Measurements from ENCODE around the gene C1orf53. TPM values are rescaled to one million over a fixed set of nuclear protein-coding genes. Genes with fewer than 3 reads are reported as not detected.
"Not testable (repeated sequence)": the region's sequence is repeated elsewhere in the genome, so short reads cannot be mapped to it uniquely, and the experiment has no call there.

The C1orf53 gene
- total and polyA plus RNA-seq, 2 donors (not counting 1 experiment from before 2014, with no cell fraction given): 0.24 TPM; not detected in 1

GRCh38 chr1:197951617-197952175, 49.3 kb downstream of the C1orf53 start:
- no peaks in the 10 kb centered on the region for H3K79me2 ChIP-seq (ENCODE audit: control insufficient read depth, insufficient read depth, low read length)
- H3K27me3 Mint-ChIP-seq: peaks cover 11% of the 10 kb centered on the region
- no peaks in the 10 kb centered on the region for H4K20me1 ChIP-seq (ENCODE audit: control insufficient read depth, insufficient read depth, low read length, poor library complexity, severe bottlenecking)
- intact Hi-C loops (cut with micrococcal nuclease): no loop called here
- no peaks in the 10 kb centered on the region for H3K9me3 Mint-ChIP-seq (ENCODE audit: insufficient read depth)
- no peak for ATAC-seq (ENCODE audit: low read depth)
- H3K27ac ChIP-seq (ENCODE audit: low read length in 2 of 2): no peak overlapping the region
- peaks cover 0 to 1% (median 0%) of the 10 kb centered on the region in 3 donors for H3K9me3 ChIP-seq (ENCODE audit: control extremely low read depth in 1 of 3, control insufficient read depth in 2 of 3, insufficient read depth in 1 of 3, low read length in 2 of 3)
- H3K4me3 Mint-ChIP-seq: no peak overlapping the region
- ChIA-PET CTCF (interaction anchor here (0.9 kb wide), 1 partner anchor 337 kb away, joined by 3 read pairs; no protein-coding TSS in a partner anchor), POLR2A (no interaction called here)
- no peak overlapping the region for H3K4me3 ChIP-seq (ENCODE audit: control extremely low read depth in 1 of 5, extremely low read depth in 1 of 5, insufficient read depth in 1 of 5, low read depth in 2 of 5, low read length in 4 of 5)
- no peak overlapping the region for H3K9ac ChIP-seq (ENCODE audit: low read length)
- no peak for TF ChIP-seq EZH2 (IDR thresholded peaks at IDR 0.05; ENCODE audit: borderline replicate concordance, insufficient read depth, low read depth, low read length, poor library complexity, severe bottlenecking)
- no peak for TF ChIP-seq CTCF (IDR thresholded peaks at IDR 0.05)
- H2AFZ ChIP-seq (ENCODE audit: insufficient read depth, low read depth, low read length, poor library complexity, severe bottlenecking): no peak overlapping the region
- no peak for DNase-seq
- no peak overlapping the region for H3K4me2 ChIP-seq (replicated peaks; ENCODE audit: low read depth, low read length, poor library complexity, severe bottlenecking)
- no peaks in the 10 kb centered on the region for H3K4me1 Mint-ChIP-seq
- no peak overlapping the region for H3K27ac Mint-ChIP-seq
- peaks cover 0 to 5% (median 0%) of the 10 kb centered on the region in 4 experiments for H3K27me3 ChIP-seq (replicated peaks in 1 of 4; ENCODE audit: control extremely low read depth in 1 of 4, control insufficient read depth in 3 of 4, insufficient read depth in 4 of 4, low read length in 3 of 4)
- H3K4me1 ChIP-seq (ENCODE audit: control insufficient read depth in 2 of 2, insufficient read depth in 2 of 2, low read length in 2 of 2): no peaks in the 10 kb centered on the region
- WGBS (ENCODE audit: insufficient coverage): 100% methylated on average over 2 of the region's 5 CpGs
- no peaks in the 10 kb centered on the region for H3K36me3 ChIP-seq (replicated peaks in 1 of 2; ENCODE audit: control extremely low read depth in 1 of 2, control insufficient read depth in 1 of 2, extremely low read depth in 1 of 2, insufficient read depth in 2 of 2, low read length in 1 of 2)

- H3K9me3 ChIP-seq (ENCODE audit: control extremely low read depth in 1 of 3, control insufficient read depth in 2 of 3, insufficient read depth in 1 of 3, low read length in 2 of 3); H3K4me3 Mint-ChIP-seq; DNase-seq; H3K4me1 Mint-ChIP-seq; POLR2A ChIA-PET; H3K27me3 ChIP-seq (replicated peaks in 1 of 4; ENCODE audit: control extremely low read depth in 1 of 4, control insufficient read depth in 3 of 4, insufficient read depth in 4 of 4, low read length in 3 of 4); H3K27ac ChIP-seq (ENCODE audit: low read length in 2 of 2); ATAC-seq (ENCODE audit: low read depth); H3K4me2 ChIP-seq (replicated peaks; ENCODE audit: low read depth, low read length, poor library complexity, severe bottlenecking); H3K9me3 Mint-ChIP-seq (ENCODE audit: insufficient read depth); H3K4me1 ChIP-seq (ENCODE audit: control insufficient read depth in 2 of 2, insufficient read depth in 2 of 2, low read length in 2 of 2); H3K27ac Mint-ChIP-seq; CTCF ChIA-PET; intact Hi-C loops (cut with micrococcal nuclease); H2AFZ ChIP-seq (ENCODE audit: insufficient read depth, low read depth, low read length, poor library complexity, severe bottlenecking); H3K4me3 ChIP-seq (ENCODE audit: control extremely low read depth in 1 of 5, extremely low read depth in 1 of 5, insufficient read depth in 1 of 5, low read depth in 2 of 5, low read length in 4 of 5); H4K20me1 ChIP-seq (ENCODE audit: control insufficient read depth, insufficient read depth, low read length, poor library complexity, severe bottlenecking); H3K79me2 ChIP-seq (ENCODE audit: control insufficient read depth, insufficient read depth, low read length); H3K36me3 ChIP-seq (replicated peaks in 1 of 2; ENCODE audit: control extremely low read depth in 1 of 2, control insufficient read depth in 1 of 2, extremely low read depth in 1 of 2, insufficient read depth in 2 of 2, low read length in 1 of 2); H3K9ac ChIP-seq (ENCODE audit: low read length): not testable (repeated sequence)
- WGBS (ENCODE audit: insufficient coverage): 57% methylated on average over 6 of the region's 6 CpGs
- peaks cover 18% of the 10 kb centered on the region for H3K27me3 Mint-ChIP-seq
Measured at GRCh38 chr1:197953472-197953871, 51.0 kb downstream of the C1orf53 start.

Measured in B cell (primary cell).